Activated CD8-positive, alpha-beta memory T cell treated with anti-CD3 and anti-CD28 coated beads for 24 hours (primary cell): ENCODE measurements around the gene CUBN.

ENCODE experiments used
- DNase-seq: peaks from one replicate; pipeline ENCODE4 v3.0.0-alpha.2; 2020

CUBN gene

GRCh38 chr10:17006631-17007417 is 122.8 kb downstream of the CUBN start:
- no peak for DNase-seq

DNA sequence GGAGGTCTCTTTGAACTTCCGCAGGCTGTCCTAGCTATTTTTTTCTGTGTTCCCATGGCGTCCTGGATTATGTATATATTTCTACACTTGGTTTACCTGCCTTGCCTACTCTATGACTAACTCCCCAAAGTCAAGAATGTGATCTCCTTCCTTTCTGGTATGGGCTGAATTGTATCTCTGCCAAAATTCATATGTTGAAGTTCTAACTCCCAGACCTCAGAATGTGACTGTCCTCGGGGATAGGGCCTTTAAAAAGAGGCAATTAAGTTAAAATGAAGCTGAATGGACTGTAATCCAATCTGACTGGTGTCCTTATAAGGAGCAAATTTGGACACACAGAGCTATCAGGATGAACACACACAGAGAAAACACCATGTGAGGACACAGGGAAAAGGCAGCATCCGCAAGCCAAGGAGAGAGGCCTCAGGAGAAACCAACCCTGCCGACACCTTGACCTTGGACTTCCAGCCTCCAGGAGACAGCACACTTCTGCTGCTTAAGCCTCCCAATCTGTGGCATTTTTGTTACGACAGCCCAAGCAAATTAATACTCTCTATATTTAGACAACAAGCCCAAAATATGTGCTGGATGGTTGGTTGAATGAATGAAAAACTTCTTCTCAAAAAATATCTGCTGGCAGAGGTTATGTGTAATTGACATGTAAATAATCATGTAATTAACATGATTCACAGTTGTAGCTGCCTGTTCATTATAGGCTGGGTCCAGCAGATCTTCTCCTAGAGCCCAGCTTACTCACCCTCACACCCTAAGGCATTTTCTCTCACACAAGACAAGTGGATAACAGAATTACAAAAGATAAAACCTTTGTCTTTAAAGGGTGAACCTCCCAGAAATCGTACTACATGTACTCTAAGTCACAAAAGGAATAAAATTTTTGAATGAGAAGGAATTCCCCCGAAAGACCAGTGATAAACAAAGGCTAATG is 123.7 kb downstream of the CUBN start:
- DNase-seq, result no peak

- no peak for DNase-seq
Observed at GRCh38 chr10:17004801-17005380, 124.7 kb downstream of the CUBN start.

- no peak for DNase-seq
Observed at GRCh38 chr10:17003651-17004286, 125.8 kb downstream of the CUBN start.

- DNase-seq, result peak; percentile 71
Observed at GRCh38 chr10:17003151-17003550, 126.5 kb downstream of the CUBN start.

DNA sequence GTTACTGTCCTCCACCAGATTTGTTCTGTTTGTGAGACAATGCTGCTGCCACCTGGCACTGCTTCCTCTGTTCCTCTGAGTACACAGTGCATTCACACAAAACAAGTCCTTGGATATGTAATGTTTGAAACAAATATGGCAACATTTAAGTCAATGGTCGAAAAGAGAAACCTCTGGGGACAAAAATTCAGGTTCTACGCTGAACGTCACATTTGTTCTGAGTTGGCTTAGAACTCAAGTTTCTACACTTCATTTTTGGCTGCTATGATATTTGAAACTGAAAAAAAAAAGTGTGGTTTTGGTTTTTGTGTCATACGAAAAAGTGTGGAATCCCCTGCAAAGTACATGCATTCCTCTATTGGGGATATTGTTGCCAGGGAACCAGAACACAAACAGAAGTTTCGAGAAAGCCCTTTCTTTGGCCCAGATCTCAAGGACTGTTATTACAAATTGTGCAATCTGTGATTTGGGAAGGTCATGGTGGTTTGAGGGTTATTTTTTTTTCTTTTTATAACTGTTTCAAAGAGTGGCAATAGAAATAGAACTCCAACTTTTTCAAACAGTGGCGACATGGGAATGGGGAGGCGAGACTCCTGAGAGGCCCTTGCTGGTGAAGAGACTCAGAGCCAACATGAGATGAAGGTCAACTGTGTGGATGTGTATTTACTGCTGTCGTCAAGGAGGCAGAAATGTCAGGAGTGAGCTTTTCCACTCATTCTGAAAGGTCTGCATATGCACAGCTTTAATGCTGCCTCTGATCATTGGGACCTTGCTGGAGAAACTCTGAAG is 127.5 kb downstream of the CUBN start:
- no peak for DNase-seq

- no peak for DNase-seq
Observed at GRCh38 chr10:17001297-17001744, 128.3 kb downstream of the CUBN start.

DNA sequence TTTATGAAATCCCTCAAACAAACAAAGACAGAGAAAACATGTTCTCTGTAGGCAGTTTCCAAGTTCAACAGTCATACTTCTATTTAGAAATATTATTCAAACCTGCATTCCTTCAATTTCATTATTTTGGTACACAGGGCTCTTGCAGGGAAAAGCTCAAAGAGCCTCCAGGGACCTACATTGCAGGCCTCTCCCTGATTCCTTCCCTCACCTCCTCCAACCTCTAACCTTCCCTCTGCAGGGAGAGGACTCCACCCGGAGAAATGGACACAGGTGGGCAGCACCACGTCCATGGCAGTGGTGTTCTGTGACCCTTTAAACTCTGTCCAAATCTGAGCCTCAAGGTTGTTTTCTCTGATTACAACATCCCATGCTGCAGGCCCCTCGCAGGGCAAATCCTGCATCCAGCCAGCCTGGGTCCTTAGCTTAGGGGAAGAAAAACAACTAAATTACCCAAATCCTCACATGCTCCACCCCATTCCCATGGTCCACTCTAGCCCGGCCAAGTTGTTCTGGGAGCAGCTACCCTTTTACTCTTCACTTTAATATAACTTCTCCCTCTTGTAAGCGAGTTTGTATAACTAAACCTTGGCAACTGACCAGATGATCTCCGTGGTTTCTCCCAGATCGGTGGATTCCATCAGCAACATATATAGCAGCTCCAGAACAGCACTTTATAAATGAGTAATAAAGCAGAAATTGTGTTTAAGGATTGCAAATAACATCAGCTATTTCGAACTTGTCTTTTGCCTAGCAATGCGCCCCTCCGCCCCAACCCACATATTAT is 129.8 kb downstream of the CUBN start:
- DNase-seq, result no peak

DNA sequence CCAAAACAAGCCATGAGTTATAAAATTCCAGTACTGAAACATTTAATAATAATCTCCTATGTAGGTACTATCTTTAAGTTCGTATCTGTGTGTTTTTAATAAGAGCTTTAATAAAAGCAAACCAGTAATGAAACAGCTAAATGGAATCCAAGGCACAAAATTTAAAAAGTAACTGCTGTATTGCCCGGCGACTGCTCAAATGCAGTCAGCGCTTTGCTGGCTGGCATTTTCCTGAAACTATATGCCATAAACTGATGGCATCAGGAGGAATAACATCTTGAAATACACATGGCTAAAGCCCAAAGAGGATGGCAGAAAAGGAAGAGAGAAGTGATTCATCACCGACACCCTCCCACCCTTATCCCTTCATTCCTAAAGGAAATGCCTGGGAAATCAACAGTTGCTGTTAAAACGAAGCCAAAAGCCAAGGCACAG is 133.1 kb downstream of the CUBN start:
- no peak for DNase-seq

GRCh38 chr10:16995867-16996529 is 133.6 kb downstream of the CUBN start:
- DNase-seq, result no peak

GRCh38 chr10:16993186-16993585 is 136.4 kb downstream of the CUBN start:
- DNase-seq, result no peak

DNA sequence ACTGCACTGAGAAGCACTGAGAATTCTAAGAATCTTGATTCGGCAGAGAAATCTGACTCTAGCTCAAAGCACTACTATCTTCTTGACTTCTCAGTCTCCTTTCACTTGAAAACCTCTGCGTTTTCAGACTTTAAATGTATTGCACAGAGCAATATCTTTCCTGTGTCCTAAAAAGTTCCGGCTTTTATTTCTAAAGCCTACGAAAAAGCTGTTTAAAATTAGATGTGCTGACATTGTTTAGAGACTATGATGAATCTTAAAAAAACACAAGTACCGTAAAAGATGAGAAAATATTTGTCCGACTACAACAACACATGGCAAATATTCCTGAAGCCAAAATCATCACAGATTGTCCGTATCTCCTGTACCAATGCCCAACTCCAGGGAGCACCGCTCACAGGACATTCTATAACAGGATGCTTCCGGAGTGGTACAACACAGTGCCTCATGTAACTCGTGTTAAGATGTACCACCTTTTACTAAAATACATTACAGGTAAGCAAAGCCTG is 136.9 kb downstream of the CUBN start:
- DNase-seq, result no peak

- DNase-seq, result no peak
Observed at GRCh38 chr10:16991011-16991410, 138.6 kb downstream of the CUBN start.

GRCh38 chr10:16989826-16990293 is 139.8 kb downstream of the CUBN start:
- no peak for DNase-seq

- DNase-seq, result no peak
Observed at GRCh38 chr10:16988900-16989299, 140.7 kb downstream of the CUBN start.

DNA sequence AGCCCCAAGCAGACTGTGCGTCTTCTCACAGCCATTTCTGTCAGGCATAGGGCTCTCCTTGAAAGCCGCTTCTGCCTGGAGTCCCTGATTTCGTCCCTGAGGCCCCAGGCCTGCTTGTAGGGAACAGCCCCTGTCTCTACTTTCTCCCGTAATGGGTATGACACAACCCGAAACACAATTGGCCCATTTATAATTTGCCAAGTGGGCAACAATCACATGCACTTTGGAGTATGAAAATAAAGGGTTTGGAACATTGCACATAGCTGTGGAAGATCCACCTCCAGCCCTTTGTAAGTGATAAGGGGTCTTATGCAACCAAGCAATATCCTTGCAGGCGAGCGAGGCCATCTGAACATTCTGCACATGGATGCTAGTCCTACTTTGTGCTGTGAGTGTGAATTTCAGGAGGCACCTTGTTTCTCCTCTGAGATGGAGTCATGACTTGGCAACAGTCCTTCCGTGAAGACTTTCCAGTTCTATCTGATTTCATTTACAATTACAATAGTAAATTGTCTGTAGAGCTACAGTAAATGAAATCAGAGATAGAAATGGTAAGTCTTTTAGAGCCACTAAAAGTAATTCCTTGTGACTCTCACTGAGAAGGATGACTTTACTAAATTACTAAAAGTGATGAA is 141.5 kb downstream of the CUBN start:
- no peak for DNase-seq

GRCh38 chr10:16987206-16987621 is 142.4 kb downstream of the CUBN start:
- DNase-seq, result no peak

- no peak for DNase-seq
Observed at GRCh38 chr10:16986406-16987205, 143.0 kb downstream of the CUBN start.

DNA sequence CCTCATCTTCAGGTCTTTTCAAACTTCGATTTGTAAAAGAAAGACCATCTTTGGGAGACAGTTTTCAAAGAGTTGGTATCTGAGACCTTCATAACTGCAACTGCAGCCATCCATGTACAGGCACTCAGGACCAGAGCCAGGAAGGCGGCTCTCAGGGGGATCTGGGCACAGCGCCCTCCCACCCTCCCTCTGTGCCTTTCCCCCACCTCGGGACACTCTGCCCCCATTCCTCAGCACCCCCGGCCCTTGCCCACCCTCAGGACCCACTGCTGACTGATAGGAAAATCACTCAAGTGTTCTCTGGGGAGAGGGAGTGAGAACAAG is 143.6 kb downstream of the CUBN start:
- no peak for DNase-seq
